Progenitor cell of endocrine pancreas (in vitro differentiated cells): Measurements from ENCODE around the gene RAC2. TPM values are rescaled to one million over a fixed set of nuclear protein-coding genes. Genes with fewer than 3 reads are reported as not detected.

ENCODE experiments used
- DNase-seq: peaks from one replicate; pipeline ENCODE4 v3.0.0; 2021; ENCODE audit warnings: low spot score; ENCODE audit not compliant: unreplicated experiment
- H3K27ac Mint-ChIP-seq: 2 replicates; pipeline ENCODE4 v1.8.0; 2021; ENCODE audit warnings: mild to moderate bottlenecking, moderate library complexity, mixed read lengths
- H3K27me3 Mint-ChIP-seq: 2 replicates; pipeline ENCODE4 v1.8.0; 2021; ENCODE audit warnings: mixed read lengths
- H3K36me3 Mint-ChIP-seq: 2 replicates; pipeline ENCODE4 v1.8.0; 2022; ENCODE audit warnings: mixed read lengths; ENCODE audit not compliant: insufficient read depth
- H3K4me1 Mint-ChIP-seq: 2 replicates; pipeline ENCODE4 v1.8.0; 2021; ENCODE audit warnings: low read depth, mixed read lengths
- H3K4me3 Mint-ChIP-seq: 2 replicates; pipeline ENCODE4 v1.8.0; 2021; ENCODE audit warnings: low read depth, mild to moderate bottlenecking, moderate library complexity, mixed read lengths
- H3K9me3 Mint-ChIP-seq: 2 replicates; pipeline ENCODE4 v1.8.0; 2021; ENCODE audit warnings: low read depth, mixed read lengths
- total RNA-seq: library from RNA; stranded (reverse); gene quantifications from 2 replicates; pipeline ENCODE4 v1.2.1, GENCODE V29; 2021
- TF ChIP-seq, protein P1 (sequence below): fragments of 200-600 bp; sonication (generic); IDR thresholded peaks from one replicate; pipeline ENCODE4 v1.5.0; 2021; ENCODE audit warnings: antibody characterized with exemption, mild to moderate bottlenecking; ENCODE audit not compliant: unreplicated experiment

Gene RAC2
- total RNA-seq, 1 donor from 2014 or later: 1.7 TPM

GRCh38 chr22:37206118-37206840 lies 37.8 kb downstream of the RAC2 start:
- no peaks in the 10 kb centered on the region for H3K4me1 Mint-ChIP-seq
- H3K27me3 Mint-ChIP-seq: peaks cover 6% of the 10 kb centered on the region
- no peak for DNase-seq
- no peaks in the 10 kb centered on the region for H3K36me3 Mint-ChIP-seq
- no peak overlapping the region for H3K4me3 Mint-ChIP-seq
- H3K27ac Mint-ChIP-seq: no peak overlapping the region
- TF ChIP-seq, protein P1, sequence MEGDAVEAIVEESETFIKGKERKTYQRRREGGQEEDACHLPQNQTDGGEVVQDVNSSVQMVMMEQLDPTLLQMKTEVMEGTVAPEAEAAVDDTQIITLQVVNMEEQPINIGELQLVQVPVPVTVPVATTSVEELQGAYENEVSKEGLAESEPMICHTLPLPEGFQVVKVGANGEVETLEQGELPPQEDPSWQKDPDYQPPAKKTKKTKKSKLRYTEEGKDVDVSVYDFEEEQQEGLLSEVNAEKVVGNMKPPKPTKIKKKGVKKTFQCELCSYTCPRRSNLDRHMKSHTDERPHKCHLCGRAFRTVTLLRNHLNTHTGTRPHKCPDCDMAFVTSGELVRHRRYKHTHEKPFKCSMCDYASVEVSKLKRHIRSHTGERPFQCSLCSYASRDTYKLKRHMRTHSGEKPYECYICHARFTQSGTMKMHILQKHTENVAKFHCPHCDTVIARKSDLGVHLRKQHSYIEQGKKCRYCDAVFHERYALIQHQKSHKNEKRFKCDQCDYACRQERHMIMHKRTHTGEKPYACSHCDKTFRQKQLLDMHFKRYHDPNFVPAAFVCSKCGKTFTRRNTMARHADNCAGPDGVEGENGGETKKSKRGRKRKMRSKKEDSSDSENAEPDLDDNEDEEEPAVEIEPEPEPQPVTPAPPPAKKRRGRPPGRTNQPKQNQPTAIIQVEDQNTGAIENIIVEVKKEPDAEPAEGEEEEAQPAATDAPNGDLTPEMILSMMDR: no peak
- H3K9me3 Mint-ChIP-seq: no peaks in the 10 kb centered on the region

DNA sequence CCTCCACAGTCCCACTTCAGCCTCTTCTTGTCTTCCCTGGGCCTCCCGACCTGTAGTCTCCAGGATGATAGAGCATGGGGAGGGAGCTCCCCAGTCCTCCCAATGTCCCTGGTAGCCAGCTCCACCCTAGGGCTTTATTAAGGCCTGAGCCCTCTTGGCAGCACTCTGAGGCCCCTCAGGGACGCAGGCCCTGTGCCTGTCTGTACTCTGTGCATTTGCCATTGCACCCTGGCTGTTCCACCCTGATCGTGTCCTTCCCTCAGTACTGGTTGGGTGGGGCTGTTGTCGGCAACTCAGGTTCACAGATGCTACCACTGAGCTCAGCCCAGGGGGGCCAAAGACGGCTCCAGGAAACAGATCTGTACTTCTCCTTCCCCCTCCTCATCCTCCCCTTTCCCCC lies 39.0 kb downstream of the RAC2 start:
- Mint-ChIP-seq H3K27ac (no peak overlapping the region), H3K9me3 (no peaks in the 10 kb centered on the region), H3K36me3 (no peaks in the 10 kb centered on the region), H3K4me3 (no peak overlapping the region), H3K27me3 (no peaks in the 10 kb centered on the region), H3K4me1 (peaks cover 1% of the 10 kb centered on the region)
- DNase-seq: no peak
- TF ChIP-seq, protein P1: no peak

GRCh38 chr22:37204045-37204655 lies 39.9 kb downstream of the RAC2 start:
- H3K27ac Mint-ChIP-seq: peak overlapping the region; percentile 16
- no peak overlapping the region for H3K4me3 Mint-ChIP-seq
- TF ChIP-seq, protein P1: no peak
- no peaks in the 10 kb centered on the region for H3K36me3 Mint-ChIP-seq
- no peaks in the 10 kb centered on the region for H3K9me3 Mint-ChIP-seq
- peaks cover 2% of the 10 kb centered on the region for H3K4me1 Mint-ChIP-seq
- no peak for DNase-seq
- no peaks in the 10 kb centered on the region for H3K27me3 Mint-ChIP-seq

DNA sequence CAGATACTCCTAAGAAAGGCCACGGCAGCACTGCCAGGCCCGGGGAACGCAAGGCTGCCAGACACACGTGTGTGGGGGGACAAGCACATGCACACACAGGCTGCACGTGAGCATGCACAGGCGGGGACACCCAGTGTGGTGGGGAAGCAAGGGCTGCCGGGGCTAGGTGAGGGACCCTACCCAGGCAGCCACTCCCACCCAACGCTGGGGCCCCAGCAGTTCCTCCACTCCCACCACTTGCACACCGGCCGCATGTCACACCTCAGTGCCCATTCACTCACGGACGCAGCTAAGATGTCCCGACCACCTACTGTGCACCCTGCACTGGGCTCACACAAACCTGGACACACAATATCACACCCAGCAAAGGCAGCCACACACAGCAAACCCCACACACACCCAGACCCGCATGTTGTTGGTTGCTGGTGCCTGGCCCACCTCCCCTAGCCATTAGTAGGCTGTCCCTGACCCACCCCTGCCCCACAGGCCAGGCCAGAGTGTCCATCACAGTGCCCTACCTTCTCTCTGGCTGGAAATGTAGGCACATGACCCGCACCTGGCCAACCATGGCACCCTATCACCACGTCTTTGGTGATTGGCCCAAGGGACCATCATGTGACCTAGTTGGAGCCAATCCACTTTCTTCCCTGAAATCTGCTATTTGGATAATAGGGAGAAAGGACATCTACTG lies 40.6 kb downstream of the RAC2 start:
- no peak overlapping the region for H3K4me3 Mint-ChIP-seq
- H3K4me1 Mint-ChIP-seq: peaks cover 2% of the 10 kb centered on the region
- TF ChIP-seq, protein P1: no peak
- no peaks in the 10 kb centered on the region for H3K9me3 Mint-ChIP-seq
- peak overlapping the region; percentile 16 for H3K27ac Mint-ChIP-seq
- H3K36me3 Mint-ChIP-seq: no peaks in the 10 kb centered on the region
- no peak for DNase-seq
- no peaks in the 10 kb centered on the region for H3K27me3 Mint-ChIP-seq

GRCh38 chr22:37202716-37203115 lies 41.4 kb downstream of the RAC2 start:
- H3K4me3 Mint-ChIP-seq: no peak overlapping the region
- peaks cover 6% of the 10 kb centered on the region for H3K4me1 Mint-ChIP-seq
- H3K27ac Mint-ChIP-seq: no peak overlapping the region
- no peak for DNase-seq
- TF ChIP-seq, protein P1: no peak
- H3K36me3 Mint-ChIP-seq: no peaks in the 10 kb centered on the region
- H3K9me3 Mint-ChIP-seq: no peaks in the 10 kb centered on the region
- no peaks in the 10 kb centered on the region for H3K27me3 Mint-ChIP-seq
